GM19455 (cell line): Measurements from ENCODE around the gene ORC1.

Experiments used
- ATAC-seq: cut with Tn5 transposase; IDR thresholded peaks from one replicate; pipeline ENCODE4 v1.9.1; 2021; ENCODE audit not compliant: unreplicated experiment

The ORC1 gene

DNA sequence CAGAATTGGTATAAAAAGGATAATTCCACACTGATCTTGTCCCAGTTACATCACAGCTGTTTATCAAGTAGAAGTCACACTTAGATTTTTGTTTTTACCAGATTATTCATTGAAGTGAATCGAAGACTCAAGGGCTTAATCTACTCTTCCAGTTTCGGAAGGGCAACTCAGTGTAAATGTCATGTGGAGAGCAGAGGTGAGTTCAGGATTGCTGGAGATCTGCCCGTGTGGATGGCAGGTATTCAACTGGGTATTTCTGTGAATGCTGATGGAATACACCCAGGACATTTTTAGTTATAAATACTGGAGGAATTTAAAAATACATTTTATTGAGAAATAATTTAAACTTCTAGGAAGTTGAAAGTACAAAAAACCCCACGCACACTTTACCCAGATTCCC lies 57.6 kb downstream of the ORC1 start:
- ATAC-seq, result no peak

DNA sequence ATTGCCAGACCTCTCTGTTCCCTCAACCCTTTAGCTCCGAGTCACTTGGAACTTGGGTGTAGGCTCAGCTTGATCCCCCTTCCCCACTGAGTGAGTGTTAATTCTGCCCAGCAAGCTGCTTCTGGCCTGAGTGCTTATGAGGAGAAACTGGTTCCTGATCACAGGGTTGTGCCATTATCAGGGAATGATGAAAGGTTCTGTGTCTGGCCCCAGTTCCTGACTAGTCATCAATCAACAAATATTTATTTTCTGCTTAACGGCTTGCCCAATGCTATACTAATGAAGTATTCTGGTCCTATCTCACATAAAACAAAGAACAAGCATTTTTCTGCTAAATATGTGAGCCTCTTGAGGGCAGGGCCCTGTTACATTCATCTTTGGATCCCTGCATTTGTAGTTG lies 59.0 kb downstream of the ORC1 start:
- no peak for ATAC-seq

DNA sequence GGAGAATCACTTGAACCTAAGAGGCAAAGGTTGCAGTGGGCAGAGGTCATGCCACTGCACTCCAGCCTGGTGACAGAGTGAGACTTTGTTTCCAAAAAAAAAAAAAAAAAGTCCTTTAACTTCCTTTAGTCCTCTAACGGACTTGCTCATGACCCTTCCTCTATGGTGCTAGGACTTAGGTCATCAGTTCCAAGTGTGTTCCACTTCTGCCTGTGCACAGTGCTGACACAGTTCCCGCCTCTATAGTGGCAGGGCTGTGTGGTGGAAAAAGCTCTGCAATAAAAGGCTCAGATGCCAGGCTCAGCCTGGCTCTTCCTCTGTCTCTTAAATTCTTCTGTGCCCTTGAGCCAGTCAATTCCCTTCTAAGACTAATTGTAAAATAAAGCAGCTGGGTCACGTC lies 60.2 kb downstream of the ORC1 start:
- ATAC-seq, result no peak

DNA sequence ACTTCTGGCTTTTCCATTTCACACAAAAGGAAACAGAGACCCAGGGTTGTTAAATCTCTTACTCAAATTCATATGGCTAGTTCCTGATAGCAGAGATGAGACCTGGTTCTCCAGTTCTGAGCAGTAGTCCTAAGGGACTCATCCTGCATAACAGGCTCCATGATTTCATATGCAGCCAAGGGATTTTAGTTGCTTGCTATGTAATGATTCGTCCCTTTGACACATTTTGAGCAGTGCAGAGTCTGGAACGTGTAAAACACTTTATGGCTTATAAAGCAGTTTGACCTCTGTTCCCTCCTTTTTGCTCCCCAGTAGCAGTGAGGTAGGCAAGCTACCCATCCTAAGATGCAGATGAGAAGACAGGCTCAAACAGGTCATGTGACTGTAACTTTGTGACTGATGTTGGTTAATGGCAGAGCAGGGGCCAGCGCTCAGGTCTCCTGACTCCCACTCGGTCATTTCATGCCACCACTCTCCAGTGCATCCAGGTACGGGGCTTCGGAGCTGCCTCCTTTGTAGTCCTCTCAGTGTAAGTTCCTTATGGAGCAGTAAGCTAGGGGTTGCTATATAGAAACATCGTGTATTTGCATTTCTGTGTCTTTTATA lies 62.5 kb downstream of the ORC1 start:
- no peak for ATAC-seq

DNA sequence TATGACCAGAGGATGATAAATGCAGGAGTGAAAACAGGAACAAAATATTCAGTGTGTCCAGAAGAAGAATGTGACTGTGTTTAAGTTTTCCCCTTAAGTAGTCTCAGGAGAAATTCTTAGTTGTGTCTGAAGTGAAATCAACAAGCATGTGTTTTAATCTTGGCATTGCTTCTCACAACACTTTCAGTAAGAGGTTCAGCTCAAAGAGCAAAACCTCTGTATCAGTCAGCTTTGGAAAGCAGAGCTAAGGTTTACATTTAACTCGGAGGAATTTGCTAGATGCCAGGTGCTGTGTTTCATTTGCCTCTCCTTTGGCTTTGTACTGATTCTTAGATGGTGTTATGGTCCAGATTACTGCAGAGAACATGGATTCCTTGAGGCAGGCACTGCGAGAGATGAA lies 66.8 kb downstream of the ORC1 start:
- ATAC-seq, result no peak

DNA sequence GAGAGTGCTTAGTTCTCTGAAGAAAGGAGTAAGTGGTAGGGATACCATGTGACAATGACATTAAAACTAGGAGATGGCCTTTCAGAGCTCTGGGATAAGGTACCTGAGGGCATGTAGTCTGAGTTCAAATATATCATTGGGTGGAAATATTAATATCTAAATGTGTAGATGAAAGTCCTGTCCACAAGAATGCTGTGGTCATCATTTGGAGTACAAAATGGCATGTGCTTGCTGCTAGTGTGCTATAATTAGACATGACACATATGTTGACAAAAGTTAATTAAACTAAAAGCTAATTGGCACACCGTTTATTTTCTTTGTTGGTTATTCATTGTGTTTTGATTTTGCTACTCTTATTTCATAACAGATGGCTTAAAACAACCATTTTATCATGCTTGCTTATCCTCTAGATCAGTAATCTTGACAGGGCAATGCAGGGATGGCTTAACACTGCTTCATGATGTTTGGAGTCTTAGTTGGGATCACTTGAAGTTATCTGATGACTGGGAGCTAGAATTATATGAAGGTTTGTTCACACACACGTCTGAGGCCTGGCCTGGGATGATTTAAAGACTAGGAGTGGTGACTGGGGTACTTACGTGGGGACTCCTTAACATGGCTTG lies 69.2 kb downstream of the ORC1 start:
- no peak for ATAC-seq

DNA sequence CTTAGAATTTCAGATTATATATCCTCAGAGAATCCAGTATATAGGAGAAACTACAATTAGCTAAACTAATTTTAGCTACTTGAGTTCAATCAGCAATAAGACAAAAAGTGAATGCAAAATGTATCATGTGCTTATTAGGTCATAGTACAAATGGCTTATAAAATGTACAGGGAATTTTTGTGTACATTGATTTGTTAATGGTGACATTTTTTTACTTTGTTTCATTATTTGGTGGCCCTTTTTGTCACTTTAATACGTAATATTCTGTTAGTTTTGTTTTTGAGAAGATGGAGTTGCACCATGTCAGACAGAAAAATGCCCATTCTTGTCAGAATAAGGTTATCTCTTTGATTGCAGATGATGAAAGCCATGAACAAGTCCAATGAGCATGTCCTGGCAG lies 71.8 kb downstream of the ORC1 start:
- ATAC-seq, result no peak

DNA sequence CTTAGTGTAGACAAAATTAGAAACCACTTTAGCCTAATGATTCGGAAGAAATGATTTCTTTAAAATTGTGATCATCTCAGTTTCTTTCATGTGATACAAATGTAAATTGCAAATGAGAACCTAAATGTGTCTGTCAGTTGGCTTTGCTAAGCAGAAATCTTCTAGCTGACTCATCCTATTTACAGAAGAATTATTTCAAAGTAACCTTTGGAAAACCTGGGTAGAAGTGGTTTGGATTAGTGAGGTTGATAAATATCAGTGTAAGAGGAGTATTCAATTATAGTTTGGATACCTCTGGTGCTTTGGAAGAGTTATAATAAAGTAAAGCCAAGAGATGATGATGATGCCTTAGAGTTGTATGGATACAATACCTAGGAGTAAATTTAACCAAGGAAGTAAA lies 75.6 kb downstream of the ORC1 start:
- no peak for ATAC-seq

DNA sequence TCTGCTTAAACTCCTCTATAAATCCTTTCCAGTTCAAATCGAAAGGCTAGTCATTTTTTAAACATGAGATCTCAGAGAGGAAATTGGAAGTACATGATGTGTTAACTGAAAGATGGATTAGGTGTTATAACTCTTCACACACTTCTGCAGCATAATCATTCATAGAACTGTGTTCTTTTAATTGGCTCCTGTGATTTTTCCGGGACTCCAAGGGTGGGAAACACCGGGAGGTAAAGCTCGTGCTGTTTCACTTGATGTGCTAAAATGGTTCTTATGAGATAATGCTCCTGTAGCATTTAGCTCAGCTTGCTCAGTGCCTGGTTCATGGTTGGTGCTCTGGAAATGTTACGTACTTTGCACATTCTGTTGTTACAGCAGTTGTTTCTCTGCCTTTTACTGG lies 78.4 kb downstream of the ORC1 start:
- ATAC-seq, result no peak

DNA sequence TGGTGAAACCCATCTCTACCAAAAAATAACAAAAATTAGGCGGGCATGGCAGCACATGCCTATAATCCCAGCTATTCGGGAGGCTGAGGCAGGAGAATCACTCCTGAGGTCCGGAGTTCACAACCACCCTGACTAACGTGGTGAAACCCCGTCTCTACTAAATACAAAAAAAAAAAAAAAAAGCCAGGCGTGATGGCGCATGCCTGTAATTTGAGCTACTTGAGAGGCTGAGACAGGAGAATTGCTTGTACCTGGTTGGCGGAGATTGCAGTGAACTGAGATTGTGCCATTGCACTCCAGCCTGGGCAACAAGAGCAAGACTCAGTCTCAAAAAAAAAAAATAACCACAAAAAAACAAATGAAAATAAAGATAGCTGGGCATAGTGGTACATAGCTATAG lies 80.5 kb downstream of the ORC1 start:
- ATAC-seq, result no peak
